ENCODE results near the gene FSTL5.

The FSTL5 gene

DNA sequence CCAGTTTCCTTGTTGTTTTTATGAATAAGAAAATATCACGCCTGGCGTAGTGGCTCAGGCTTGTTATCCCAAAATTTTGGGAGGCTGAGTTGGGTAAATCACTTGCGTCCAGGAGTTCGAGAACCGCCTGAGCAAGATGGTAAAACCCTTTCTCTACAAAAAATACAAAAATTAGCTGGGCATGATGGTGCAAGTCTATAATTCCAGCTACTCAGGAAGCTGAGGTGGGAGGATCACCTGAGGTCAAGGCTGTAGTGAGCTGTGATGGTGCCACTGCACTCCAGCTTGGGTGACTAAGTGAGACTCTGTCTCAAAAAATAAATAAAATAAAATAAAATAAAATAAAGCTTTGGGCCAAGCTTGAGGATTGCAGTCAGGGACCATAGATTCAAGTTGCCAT is 827.2 kb downstream of the FSTL5 start:
- no peaks in the 10 kb centered on the region for H3K36me3 ChIP-seq (ENCODE audit: control insufficient read depth, insufficient read depth, low read length)
- TF ChIP-seq, protein P1, sequence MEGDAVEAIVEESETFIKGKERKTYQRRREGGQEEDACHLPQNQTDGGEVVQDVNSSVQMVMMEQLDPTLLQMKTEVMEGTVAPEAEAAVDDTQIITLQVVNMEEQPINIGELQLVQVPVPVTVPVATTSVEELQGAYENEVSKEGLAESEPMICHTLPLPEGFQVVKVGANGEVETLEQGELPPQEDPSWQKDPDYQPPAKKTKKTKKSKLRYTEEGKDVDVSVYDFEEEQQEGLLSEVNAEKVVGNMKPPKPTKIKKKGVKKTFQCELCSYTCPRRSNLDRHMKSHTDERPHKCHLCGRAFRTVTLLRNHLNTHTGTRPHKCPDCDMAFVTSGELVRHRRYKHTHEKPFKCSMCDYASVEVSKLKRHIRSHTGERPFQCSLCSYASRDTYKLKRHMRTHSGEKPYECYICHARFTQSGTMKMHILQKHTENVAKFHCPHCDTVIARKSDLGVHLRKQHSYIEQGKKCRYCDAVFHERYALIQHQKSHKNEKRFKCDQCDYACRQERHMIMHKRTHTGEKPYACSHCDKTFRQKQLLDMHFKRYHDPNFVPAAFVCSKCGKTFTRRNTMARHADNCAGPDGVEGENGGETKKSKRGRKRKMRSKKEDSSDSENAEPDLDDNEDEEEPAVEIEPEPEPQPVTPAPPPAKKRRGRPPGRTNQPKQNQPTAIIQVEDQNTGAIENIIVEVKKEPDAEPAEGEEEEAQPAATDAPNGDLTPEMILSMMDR (IDR thresholded peaks at IDR 0.05; ENCODE audit: insufficient read depth, low read length, poor library complexity, severe bottlenecking): no peak
- DNase-seq (ENCODE audit: extremely low read depth, insufficient read length): no peak
- no peak overlapping the region for H3K4me3 ChIP-seq (replicated peaks; ENCODE audit: low read depth, low read length)
- no peaks in the 10 kb centered on the region for H3K27me3 ChIP-seq (replicated peaks; ENCODE audit: control insufficient read depth, insufficient read depth, low read length)

GRCh38 chr4:161336016-161336530 is 827.7 kb downstream of the FSTL5 start:
- TF ChIP-seq, protein P1 (IDR thresholded peaks at IDR 0.05; ENCODE audit: insufficient read depth, low read length, poor library complexity, severe bottlenecking): no peak
- Histone ChIP-seq H3K4me3 (replicated peaks; ENCODE audit: low read depth, low read length) (no peak overlapping the region), H3K27me3 (replicated peaks; ENCODE audit: control insufficient read depth, insufficient read depth, low read length) (no peaks in the 10 kb centered on the region), H3K36me3 (ENCODE audit: control insufficient read depth, insufficient read depth, low read length) (no peaks in the 10 kb centered on the region)
- DNase-seq (ENCODE audit: extremely low read depth, insufficient read length): no peak

Measured in GM06990 (cell line).